HepG2 (cell line): Measurements from ENCODE around the gene ADAMTS17. TPM values are rescaled to one million over a fixed set of nuclear protein-coding genes. Genes with fewer than 3 reads are reported as not detected.

Experiments
- AKNA ChIP-seq: sonication (generic); formaldehyde crosslinking; IDR thresholded peaks from 2 replicates; pipeline ENCODE4 v1.4.0; 2020; ENCODE audit warnings: missing genetic modification reagents, borderline replicate concordance
- CC2D1A ChIP-seq: sonication (generic); formaldehyde crosslinking; IDR thresholded peaks from 2 replicates; pipeline ENCODE4 v1.8.1; 2023; ENCODE audit warnings: mild to moderate bottlenecking, missing genetic modification reagents
- E2F2 ChIP-seq: sonication (generic); formaldehyde crosslinking; IDR thresholded peaks from 2 replicates; pipeline ENCODE4 v1.4.0; 2020; ENCODE audit warnings: missing genetic modification reagents, borderline replicate concordance
- HNRNPLL ChIP-seq: fragments of 200-400 bp; formaldehyde crosslinking; IDR thresholded peaks from 2 replicates; pipeline ENCODE4 v1.6.1; 2017; ENCODE audit warnings: mild to moderate bottlenecking, low read depth, low read length; ENCODE audit not compliant: poor library complexity, severe bottlenecking
- HOXA7 ChIP-seq: sonication (generic); formaldehyde crosslinking; IDR thresholded peaks from 2 replicates; pipeline ENCODE4 v1.8.1; 2022; ENCODE audit warnings: mild to moderate bottlenecking, missing genetic modification reagents, moderate library complexity
- MAFF ChIP-seq: IDR thresholded peaks from 2 replicates; pipeline ENCODE4 v1.6.1; 2011; ENCODE audit warnings: low read depth, low read length, improper control_type of control experiment
- NR3C1 ChIP-seq: sonication (generic); formaldehyde crosslinking; IDR thresholded peaks from 2 replicates; pipeline ENCODE4 v1.4.0; 2020; ENCODE audit warnings: missing genetic modification reagents
- RBM22 ChIP-seq: fragments of 200-400 bp; formaldehyde crosslinking; optimal IDR thresholded peaks from 2 replicates; pipeline ENCODE3; 2017; ENCODE audit warnings: mild to moderate bottlenecking, low read length, moderate library complexity
- SALL1 ChIP-seq: sonication (generic); formaldehyde crosslinking; IDR thresholded peaks from 2 replicates; pipeline ENCODE4 v1.8.0; 2022; ENCODE audit warnings: mild to moderate bottlenecking, missing genetic modification reagents
- ZBTB20 ChIP-seq: sonication (generic); formaldehyde crosslinking; IDR thresholded peaks from 2 replicates; pipeline ENCODE4 v1.8.1; 2023; ENCODE audit warnings: missing genetic modification reagents, low read depth, mild to moderate bottlenecking, borderline replicate concordance
- ZBTB34 ChIP-seq: sonication (generic); formaldehyde crosslinking; IDR thresholded peaks from 2 replicates; pipeline ENCODE4 v1.8.0; 2022; ENCODE audit warnings: mild to moderate bottlenecking, missing genetic modification reagents
- ZNF235 ChIP-seq: sonication (generic); formaldehyde crosslinking; IDR thresholded peaks from 2 replicates; pipeline ENCODE4 v1.8.1; 2023; ENCODE audit warnings: mild to moderate bottlenecking, missing genetic modification reagents, borderline replicate concordance
- ZNF34 ChIP-seq: sonication (generic); formaldehyde crosslinking; IDR thresholded peaks from 2 replicates; pipeline ENCODE4 v1.4.0; 2020; ENCODE audit warnings: mild to moderate bottlenecking, missing genetic modification reagents, borderline replicate concordance
- ZNF546 ChIP-seq: sonication (generic); formaldehyde crosslinking; conservative IDR thresholded peaks from 2 replicates; pipeline ENCODE4 v1.8.1; 2023; ENCODE audit warnings: mild to moderate bottlenecking, missing genetic modification reagents
- ZNF788 ChIP-seq: sonication (generic); formaldehyde crosslinking; IDR thresholded peaks from 2 replicates; pipeline ENCODE4 v1.5.0; 2020; ENCODE audit warnings: mild to moderate bottlenecking, missing genetic modification reagents, borderline replicate concordance
- polyA plus RNA-seq, 8 experiments: library from polyadenylated mRNA; depleted of rRNA in 3 of 8; stranded (reverse) in 7 of 8; unstranded in 1 of 8; fragments of >200 nt; fragmentation: Illumina TruSeq in 4 of 8; extraction: Trizol in 4 of 8; gene quantifications; 2 replicates each; pipeline versions ENCODE4 v1.2.1 to v1.2.3, GENCODE V29; 2011 to 2016; ENCODE audit warnings: low read depth in 4 of 8, missing spikeins in 1 of 8, mixed read lengths in 1 of 8; ENCODE audit not compliant: insufficient read depth in 1 of 8
- total RNA-seq, 5 experiments: library from RNA; depleted of rRNA; stranded (reverse); fragments of >200 nt; fragmentation: Illumina TruSeq; extraction: Trizol; gene quantifications; 2 replicates each; pipeline ENCODE4 v1.2.3, GENCODE V29; 2016; ENCODE audit warnings: low read depth in 1 of 5
- TF ChIP-seq, protein P1 (sequence below): sonication (generic); formaldehyde crosslinking; conservative IDR thresholded peaks from 2 replicates; pipeline ENCODE4 v1.5.0; 2020; ENCODE audit warnings: missing genetic modification reagents
- TF ChIP-seq, protein P2 (sequence below): sonication (generic); formaldehyde crosslinking; IDR thresholded peaks from 2 replicates; pipeline ENCODE4 v1.4.0; 2020; ENCODE audit warnings: missing genetic modification reagents, borderline replicate concordance

Gene ADAMTS17
- total and polyA plus RNA-seq, 2 of the 13 experiments (the other 11 are each of a cell fraction or from before 2014, with no cell fraction given): 0.02 to 0.04 TPM

- TF ChIP-seq ZNF235 (CRISPR knock-in tag) (no peak), SALL1 (CRISPR knock-in tag) (peak; percentile 88), HNRNPLL (peak; percentile 41), CC2D1A (no peak), HOXA7 (no peak), RBM22 (no peak), ZBTB34 (CRISPR knock-in tag) (no peak), ZNF34 (CRISPR knock-in tag) (no peak), ZNF788 (CRISPR knock-in tag) (peak; percentile 48; the same call in 1 of the 2 replicates), ZNF546 (CRISPR knock-in tag) (peak; percentile 83; the same call in 1 of the 2 replicates), AKNA (CRISPR knock-in tag) (no peak), E2F2 (peak; percentile 56; the same call in 1 of the 2 replicates), ZBTB20 (peak; percentile 56; the same call in 1 of the 2 replicates), MAFF (no peak), NR3C1 (CRISPR knock-in tag) (no peak)
- TF ChIP-seq, protein P1, sequence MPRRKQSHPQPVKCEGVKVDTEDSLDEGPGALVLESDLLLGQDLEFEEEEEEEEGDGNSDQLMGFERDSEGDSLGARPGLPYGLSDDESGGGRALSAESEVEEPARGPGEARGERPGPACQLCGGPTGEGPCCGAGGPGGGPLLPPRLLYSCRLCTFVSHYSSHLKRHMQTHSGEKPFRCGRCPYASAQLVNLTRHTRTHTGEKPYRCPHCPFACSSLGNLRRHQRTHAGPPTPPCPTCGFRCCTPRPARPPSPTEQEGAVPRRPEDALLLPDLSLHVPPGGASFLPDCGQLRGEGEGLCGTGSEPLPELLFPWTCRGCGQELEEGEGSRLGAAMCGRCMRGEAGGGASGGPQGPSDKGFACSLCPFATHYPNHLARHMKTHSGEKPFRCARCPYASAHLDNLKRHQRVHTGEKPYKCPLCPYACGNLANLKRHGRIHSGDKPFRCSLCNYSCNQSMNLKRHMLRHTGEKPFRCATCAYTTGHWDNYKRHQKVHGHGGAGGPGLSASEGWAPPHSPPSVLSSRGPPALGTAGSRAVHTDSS (CRISPR knock-in tag): no peak
- TF ChIP-seq, protein P2, sequence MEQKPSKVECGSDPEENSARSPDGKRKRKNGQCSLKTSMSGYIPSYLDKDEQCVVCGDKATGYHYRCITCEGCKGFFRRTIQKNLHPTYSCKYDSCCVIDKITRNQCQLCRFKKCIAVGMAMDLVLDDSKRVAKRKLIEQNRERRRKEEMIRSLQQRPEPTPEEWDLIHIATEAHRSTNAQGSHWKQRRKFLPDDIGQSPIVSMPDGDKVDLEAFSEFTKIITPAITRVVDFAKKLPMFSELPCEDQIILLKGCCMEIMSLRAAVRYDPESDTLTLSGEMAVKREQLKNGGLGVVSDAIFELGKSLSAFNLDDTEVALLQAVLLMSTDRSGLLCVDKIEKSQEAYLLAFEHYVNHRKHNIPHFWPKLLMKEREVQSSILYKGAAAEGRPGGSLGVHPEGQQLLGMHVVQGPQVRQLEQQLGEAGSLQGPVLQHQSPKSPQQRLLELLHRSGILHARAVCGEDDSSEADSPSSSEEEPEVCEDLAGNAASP (CRISPR knock-in tag): no peak
These were observed 210.2 kb downstream of the ADAMTS17 start (continued) for GRCh38 chr15:100131321-100132224.
